ENCODE results near the gene PEAR1.

DNA sequence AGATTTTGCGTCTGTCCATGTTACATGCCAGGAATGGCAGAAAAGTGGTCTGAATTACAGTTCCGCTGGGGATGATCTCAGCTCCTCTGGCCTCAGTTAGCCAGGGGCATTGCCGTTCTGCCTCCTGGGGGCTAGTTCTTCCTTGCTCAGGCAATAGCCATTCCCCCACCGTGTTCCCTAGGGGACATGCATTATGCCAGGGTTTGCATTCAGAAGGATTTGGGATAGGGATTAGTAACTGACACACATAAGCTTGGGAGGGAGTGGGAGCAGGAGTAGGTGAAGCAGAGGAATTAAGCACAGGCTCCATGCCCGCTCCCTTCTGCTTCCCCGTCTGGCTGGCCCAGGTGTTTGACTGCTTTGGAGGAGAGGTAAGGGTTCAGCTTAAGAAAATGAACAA lies 39.6 kb downstream of the PEAR1 start:
- TF ChIP-seq EZH2 (IDR thresholded peaks at IDR 0.05) (no peak), POLR2AphosphoS5 (IDR thresholded peaks at IDR 0.05; ENCODE audit: borderline replicate concordance, low read depth, low read length) (no peak), FOXP2 (optimal IDR thresholded peaks at IDR 0.05; ENCODE audit: control extremely low read depth, extremely low read length, insufficient read depth) (no peak)
